SK-N-DZ (cell line): ENCODE results near the gene ZNF768.
"Not testable (repeated sequence)": the region's sequence is repeated elsewhere in the genome, so short reads cannot be mapped to it uniquely, and the experiment has no call there.

Experiments used
- DNase-seq: peaks from one replicate; pipeline ENCODE4 v3.0.0-alpha.2; 2015; ENCODE audit warnings: low spot score

ZNF768 gene

DNA sequence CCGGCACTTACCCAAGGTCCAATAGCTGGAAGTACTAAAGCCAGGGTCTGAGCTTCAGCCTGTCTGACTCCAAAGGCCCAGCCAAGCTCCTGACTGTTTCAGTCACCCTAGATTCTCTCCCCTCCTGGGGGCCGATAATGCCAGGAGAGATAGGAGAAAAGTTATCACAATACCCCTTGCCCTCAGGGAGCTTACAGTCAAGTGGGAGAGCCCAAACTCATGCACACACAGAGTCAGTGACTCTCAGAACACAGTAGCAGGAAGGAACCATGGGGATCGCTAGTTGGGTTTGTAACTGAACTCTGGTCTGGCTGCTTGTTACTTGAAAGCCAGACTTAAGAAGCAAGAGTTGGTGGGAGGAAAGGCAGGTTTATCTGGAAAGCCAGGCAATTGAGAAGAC is 14.9 kb downstream of the ZNF768 start:
- DNase-seq, result no peak

DNA sequence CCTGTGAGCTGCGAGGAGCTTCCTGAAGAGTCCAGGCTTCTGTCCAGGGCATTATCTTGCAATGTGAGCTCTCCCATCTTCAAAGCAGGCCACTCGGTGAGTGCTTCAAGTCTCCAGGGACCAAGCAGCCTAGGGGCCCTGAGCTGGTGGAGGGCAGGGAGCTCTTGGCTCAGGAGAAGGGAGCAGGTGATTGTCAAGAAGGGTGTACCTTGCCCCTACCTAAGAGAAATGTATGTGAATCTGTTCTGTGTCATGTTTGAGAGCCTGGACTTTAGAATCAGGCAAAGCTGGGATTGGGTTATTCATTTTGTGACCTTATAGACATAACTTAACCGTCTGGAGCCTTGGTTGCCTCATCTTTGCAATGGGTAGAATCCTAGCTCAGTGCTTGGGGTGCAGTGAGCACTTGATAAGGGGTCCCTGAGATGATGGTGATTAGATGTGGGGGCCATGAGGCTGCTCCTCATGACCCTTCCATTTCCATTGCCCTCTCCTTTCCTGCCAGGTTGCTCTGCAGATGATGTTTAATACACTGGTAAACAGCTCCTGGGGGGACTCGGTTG is 15.9 kb downstream of the ZNF768 start:
- DNase-seq, result no peak

DNA sequence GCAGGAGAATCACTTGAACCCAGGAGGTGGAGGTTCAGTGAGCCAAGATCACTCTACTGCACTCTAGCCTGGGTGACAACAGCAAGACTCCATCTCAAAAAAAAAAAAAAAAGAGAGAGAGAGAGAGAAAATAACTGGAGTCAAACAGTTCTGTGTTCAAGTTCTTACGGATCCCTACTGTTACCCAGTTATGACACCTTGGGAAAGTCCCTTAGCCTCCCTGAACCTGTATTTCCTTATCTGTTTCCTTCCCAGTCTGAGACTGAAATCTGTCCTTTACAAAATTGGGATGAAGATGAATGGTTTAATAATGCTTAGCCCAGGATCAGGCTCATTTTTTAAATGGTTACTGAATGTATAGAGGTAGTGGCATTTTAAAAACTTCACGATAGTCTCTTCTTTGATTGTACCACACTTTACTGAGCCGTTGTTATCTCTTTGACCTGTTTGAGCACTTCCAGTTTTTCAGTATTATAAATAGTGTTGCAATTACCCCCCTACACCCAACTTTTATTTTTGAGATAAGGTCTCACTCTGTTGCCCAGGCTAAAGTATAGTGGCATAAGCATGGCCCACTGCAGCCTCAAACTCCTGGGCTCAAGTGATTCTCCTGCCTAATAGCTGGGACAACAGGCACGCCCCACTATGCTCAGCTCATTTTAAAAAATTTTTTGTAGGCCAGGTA is 17.1 kb downstream of the ZNF768 start:
- DNase-seq, result no peak

DNA sequence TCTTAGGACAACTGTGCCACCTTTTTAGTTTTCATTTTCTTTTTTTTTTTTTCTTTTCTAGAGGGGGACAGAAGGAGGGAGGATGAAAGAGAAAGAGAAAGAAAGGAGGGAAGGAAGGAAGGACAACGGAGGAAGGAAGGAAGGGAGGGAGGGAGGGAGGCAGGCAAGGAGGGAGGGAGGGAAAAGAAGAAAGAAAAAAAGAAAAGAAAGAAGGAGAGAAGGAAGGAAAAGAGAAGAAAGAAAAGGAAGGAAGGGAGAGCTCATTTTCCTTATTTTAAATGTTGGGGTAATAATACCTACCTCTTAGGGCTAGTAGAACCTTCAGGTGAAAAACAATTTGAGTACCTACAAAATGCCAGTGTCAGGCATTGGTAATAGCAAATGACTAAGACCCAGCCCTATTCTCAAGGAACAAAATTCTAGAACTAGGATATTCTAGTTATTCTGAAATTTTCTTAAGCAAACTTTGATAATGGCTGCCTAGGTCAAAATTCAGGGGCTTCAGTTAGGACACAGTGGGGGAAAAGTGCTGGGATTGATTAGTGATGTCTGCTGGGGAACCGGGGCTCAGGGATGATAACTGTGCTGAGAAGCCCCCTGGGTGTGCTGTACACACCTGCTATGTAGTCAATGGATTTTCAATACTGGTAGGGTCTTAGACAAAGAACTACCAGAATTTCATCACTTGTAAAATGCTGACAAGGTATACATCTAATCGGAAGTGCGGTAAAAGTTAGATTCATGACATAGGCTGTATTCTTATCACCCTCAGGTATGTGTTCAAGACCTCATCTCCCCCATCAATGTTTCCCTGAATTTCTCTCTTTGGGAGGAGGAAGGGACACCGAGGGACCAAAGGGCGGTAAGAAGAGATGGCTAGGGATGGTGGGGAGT is 22.7 kb downstream of the ZNF768 start:
- DNase-seq, result no peak

DNA sequence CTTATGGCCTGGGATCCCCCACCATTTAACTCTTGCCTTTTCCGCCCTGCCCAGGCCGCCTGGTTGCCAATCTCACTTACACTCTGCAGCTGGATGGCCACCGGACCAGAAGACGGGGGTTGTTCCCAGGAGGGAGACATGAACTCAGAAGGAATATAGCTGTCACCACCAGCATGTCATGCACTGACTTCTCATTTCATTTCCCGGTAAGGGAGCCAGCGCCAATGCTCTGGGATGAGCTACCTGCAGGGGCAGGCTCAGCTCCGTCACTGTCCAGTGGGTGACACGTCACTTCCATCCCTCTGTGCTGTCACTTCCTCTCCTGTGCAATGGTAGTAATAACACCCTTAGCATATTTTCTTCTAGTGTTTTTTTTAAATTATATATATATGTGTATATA is 27.1 kb downstream of the ZNF768 start:
- DNase-seq, result peak; percentile 61

DNA sequence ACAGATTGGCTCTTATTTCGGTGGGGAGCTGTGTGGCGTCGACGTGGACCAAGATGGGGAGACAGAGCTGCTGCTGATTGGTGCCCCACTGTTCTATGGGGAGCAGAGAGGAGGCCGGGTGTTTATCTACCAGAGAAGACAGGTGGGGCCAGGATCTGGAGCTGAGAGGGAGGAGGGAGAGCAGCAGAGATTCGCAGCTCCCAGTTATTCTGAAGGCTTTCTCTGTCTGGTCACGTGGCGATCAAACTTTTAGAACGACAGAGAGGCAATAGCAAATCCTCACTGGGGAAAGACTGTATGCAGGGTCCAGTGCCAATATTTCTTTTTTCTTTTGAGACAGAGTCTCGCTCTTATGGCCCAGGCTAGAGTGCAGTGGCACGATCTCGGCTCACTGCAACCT is 31.7 kb downstream of the ZNF768 start:
- no peak for DNase-seq

DNA sequence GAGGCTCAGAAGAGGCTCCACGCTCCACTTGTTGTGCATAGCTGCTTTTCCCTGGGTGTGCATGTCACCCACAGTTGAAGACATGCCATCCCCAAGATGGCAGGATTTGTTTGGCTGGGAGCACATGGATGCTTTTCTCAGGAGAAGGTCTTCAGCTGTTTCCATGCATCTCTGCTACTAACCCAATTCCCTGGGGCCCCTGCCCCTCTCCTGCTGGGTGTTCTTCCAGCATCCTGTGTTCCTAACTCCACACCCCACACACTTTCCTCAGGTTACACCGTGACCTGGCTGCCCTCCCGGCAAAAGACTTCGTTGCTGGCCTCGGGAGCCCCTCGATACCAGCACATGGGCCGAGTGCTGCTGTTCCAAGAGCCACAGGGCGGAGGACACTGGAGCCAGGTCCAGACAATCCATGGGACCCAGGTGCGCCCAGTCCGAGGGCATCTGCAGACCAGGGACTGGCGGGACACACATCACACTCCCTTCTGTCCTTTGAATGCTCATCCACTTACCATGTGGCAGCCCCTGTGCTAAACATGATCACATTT is 32.4 kb downstream of the ZNF768 start:
- no peak for DNase-seq

DNA sequence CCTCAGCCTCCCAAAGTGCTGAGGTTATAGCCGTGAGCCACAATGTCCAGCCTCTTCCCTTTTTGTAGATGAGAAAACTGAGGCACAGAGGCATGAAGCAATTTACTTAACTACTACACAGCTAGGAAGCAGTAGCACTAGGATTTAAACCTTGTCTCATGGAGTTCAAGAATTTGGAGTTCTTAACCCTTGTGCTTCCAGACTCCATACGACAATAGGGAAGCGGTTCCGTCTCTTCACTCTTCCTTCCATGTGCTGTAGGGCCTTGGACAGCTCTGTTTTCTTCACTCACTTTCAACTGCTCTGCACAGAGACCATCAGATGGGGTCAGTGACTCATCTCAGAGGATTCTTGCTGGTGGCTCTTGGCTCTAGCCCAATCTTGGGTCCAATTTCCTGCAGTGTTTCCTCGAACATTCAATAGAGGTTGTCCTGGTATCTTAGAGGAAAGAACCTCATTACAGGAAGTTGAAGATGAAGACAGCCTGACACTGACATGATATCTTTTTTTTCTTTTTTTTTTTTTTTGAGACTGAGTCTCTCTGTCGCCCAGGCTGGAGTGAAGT is 34.5 kb downstream of the ZNF768 start:
- DNase-seq, result no peak

DNA sequence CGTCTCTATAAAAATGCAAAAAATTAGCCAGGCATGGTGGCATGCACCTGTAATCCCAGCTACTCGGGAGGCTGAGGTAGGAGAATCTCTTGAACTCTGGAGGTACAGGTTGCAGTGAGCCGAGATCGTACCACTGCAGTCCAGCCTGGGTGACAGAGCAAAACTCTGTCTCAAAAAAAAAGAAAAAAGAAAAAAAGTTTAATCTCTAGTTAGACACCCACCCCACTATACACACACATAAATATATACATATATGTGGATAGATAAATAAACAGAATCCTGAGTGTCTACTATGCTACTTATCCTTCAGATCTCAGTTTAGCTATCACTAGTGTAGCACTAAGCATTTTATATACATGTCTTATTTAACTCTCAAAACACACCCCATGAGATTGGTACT is 35.1 kb downstream of the ZNF768 start:
- no peak for DNase-seq

DNA sequence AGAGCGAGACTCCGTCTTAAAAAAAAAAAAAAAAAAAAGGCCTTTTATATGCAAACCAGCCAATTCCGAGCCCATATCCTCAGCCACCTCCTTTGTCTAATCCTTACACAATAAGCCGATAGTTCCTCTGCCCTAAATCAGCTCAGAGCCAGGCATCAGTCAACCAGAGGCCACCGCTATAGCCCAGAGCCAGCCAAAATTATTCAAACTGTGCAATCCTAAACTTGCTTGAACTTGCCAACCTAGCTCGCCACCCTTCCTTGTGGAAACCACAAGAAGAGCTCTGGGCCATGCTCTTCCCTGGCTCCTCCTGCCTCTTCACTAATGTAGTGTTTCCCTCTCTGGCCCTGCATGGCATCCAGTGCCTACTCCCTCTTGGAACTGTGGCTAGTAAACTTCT is 36.2 kb downstream of the ZNF768 start:
- no peak for DNase-seq

DNA sequence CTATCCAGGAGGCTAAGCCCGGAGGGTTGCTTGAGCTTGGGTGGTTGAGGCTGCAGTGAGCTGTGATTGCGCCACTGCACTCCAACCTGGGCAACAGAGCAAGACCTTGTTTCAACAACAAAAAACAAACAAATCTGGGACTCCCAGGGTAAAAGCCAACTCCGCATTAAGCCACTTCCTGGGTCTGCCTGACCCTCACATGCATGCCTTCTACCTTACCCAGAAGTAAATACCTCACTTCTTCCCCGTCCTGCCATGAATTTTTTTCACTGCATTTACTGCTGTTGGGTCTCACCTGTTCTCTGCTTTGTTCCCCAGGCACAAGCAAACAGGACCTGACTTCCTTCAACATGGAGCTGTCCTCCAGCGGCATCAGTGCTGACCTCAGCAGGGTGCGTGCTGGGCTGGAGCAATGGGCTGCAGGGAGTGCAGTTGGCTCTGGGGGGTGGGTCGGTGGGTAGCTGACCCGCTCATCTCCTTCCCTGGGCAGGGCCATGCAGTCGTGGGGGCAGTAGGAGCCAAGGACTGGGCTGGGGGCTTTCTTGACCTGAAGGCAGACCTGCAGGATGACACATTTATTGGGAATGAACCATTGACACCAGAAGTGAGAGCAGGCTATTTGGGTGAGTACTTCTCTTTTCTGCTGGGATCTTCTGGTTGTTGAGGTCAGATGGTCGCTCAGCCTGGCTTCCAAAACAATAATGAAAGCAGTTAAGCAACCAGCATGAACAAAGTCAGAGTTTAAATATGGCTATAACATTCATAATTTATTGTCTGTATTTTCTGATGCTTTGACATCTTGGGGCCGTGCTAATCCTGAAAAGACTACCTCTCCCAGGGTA is 37.4 kb downstream of the ZNF768 start:
- DNase-seq, result no peak

DNA sequence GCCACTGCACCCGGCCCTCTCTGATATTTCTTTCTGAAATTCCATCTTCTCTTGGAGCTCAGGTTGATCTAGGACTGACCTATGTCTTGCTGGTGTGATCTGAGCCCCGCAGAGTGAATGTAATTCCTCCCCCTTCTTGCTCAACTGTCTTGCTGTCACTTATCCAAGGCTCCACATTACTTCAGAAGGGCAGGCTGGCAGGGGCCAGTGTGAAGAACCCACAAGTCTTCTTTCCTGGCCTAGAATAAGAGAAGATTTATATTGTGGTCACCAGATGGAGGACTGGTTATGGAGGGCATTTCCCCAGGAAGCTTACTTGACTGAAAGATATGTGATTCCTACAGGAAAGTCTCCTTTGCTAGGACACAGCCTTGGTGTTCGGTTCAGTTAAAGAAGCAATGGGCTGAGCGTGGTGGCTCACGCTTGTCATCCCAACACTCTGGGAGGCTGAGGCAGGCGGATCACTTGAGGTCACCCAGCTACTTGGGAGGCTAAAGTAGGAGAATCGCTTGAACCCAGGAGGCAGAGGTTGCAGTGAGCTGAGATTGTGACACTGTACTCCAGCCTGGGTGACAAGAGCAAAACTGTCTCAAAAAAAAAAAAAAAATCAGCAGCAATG is 40.4 kb downstream of the ZNF768 start:
- DNase-seq, result no peak

DNA sequence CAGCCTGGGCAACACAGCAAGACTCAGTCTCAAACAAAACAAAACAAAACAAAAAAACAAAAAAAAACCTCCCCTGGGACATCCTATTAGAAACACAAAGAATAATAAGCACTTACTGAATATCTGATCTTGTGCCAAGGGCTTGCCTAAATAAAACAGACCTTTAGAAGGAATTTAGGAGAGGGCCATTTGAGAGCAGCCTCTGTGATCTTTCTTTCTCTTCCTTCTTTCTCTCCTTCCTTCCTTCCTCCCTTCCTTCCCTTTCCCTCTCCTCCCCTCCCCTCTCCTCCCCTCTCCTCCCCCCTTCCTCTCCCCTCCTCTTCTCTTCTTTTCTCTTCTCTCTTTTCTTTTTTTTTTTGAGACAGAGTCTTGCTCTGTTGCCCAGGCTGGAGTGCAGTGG is 41.5 kb downstream of the ZNF768 start:
- DNase-seq, result no peak

DNA sequence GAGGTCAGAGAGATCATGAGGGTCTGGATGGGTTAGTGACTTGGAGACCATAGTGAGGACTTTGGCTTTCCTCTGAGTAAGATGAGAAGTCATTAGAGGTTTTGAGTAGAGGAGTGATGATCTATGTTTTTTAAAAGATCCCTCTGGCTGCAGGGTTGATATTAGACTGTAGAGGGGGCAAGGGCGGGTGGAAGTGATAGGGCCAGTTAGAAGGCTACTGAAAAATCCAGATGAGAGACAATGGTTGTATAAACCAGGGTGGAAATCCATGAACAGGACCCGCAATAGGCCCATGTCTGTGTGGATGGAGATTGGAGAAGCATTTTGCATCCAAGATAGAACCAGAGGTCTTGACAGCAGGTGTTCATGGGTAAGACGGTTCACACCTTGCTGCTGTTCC is 44.0 kb downstream of the ZNF768 start:
- DNase-seq, result no peak

DNA sequence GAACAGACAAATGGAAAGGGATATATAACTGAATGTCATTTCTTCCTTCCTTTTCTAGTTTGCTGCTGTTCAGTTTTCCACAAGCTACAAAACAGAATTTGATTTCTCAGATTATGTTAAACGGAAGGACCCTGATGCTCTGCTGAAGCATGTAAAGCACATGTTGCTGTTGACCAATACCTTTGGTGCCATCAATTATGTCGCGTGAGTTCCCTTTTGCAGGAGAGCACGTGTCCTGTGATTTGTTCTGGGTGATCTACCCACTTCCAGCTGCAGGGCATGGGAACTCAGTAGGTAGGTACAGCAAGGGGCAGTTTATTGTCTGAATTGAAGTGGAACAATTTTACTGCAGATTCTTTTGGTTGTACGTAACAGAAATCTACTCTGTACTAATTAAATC is 45.0 kb downstream of the ZNF768 start:
- no peak for DNase-seq

DNA sequence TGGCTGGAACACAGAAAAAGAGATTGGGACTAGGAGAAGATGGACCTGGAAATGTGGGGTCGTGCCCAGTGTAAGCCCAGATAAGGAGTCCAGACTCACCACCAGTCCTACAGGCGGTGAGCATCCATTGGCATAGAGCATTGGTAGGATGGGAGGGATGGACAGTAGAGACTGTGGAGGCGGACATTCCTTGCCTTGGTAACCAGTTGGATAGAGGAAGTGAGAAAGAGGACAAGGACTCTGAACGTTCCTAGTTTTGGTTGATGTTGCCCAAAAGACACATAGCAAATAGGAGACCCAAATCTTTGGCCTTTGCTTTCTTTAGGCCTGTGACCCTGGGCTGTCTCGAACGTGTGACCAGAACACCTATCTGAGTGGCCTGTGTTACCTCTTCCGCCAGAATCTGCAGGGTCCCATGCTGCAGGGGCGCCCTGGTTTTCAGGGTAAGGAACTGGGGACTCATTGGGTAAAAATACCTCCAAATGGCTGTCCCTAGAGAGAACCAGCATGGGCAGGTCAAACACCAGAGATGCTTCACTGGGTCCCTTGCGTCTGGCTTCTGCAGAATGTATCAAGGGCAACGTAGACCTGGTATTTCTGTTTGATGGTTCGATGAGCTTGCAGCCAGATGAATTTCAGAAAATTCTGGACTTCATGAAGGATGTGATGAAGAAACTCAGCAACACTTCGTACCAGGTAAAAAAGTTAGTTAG is 47.4 kb downstream of the ZNF768 start:
- no peak for DNase-seq

DNA sequence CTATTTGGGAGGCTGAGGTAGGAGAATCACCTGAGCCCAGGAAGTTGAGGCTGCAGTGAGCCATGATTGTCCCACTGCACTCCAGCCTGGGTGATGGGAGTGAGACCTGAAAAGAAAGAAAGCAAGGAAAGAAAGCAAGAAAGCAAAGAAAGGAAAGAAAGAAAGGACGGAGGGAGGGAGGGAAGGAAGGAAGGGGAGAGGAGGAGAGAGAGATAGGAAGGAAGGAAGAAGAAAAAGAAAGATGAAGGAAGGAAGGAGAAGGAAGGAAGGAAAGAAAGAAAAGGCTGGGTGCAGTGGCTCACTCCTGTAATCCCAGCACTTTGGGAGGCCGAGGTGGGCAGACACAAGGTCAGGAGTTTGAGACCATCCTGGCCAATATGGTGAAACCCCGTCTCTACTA is 48.6 kb downstream of the ZNF768 start:
- not testable (repeated sequence) for DNase-seq

DNA sequence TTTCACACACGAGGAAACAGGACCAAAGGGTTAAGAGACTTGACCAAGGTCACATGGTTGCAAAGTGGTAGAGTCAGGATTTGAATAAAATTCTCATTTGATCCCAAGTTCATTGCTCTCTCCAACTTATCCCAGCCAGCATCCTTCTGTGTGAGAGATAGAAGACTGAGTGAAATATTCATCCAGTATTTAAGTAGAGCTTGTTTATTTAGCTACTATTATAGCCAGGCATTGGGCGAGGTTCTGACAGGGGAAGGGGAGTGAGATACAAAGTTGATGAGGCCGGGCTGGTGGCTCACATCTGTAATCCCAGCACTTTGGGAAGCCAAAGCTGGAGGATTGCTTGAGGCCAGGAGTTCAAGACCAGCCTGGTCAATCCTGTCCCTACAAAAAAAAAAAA is 49.4 kb downstream of the ZNF768 start:
- DNase-seq, result no peak

DNA sequence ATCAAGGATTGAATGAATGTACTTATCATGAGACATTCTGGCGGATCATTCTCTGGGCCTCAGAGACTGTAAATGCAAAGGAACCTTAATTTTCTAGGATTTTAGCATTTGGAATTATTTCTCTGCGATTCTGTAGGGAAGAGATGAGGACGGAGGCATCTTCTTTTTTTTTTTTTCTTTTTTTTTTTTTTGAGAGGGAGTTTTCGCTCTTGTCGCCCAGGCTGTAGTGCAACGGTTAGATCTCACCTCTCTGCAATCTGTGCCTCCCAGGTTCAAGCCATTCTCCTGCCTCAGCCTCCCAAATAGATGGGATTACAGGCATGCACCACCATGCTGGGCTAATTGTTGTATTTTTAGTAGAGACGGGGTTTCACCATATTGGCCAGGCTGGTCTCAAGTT is 51.7 kb downstream of the ZNF768 start:
- DNase-seq, result no peak

DNA sequence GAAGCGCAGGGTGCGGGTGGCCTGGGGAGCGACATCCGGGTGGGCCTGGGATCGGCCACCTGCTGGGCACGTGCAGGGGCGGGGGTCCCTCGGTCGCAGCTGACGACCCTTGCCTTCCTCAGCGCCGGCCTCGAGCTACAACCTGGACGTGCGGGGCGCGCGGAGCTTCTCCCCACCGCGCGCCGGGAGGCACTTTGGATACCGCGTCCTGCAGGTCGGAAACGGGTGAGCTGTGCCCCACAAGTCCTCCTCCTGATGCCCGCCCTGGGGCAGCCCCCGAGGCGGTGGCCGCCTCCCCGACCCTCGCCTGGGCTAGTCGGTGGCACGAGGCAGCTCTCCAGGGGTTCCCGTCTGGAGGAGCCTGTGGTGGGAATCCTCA is 52.3 kb downstream of the ZNF768 start:
- DNase-seq, result no peak
